ENCODE results near the gene MT4. TPM values are rescaled to one million over a fixed set of nuclear protein-coding genes. Genes with fewer than 3 reads are reported as not detected.
A peak's percentile ranks its signal among the peaks of the same experiment; 100 is the strongest.

MT4 gene
- total and polyA plus RNA-seq, 12 donors = not detected

DNA sequence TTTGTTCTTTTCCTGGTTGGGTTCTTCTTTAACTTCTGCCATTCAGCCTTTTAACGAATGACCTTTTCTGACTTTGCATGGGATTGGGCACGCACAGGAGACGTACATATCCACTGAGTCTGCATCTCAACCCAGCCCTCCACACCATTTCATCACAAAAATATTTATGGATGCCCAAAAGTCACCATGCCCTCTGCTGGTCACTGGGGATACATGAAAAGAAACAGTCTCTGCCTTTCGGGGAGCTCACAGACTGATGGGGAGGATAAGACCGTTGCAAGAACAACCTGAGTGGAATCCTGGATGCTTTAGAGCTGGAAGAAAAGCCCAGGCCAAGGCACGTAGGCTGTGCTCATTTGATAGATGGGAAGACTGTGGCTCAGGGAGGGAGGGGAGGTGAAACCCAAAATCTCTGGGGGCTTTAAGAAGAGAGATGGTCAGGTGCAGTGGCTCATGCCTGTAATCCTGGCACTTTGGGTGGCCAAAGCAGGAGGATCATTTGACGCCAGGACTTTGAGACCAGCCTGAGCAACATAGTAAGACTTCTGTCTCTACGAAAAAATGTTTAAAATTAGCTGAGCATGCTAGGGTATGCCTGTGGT is 35.6 kb downstream of the MT4 start:
- no peaks in the 10 kb centered on the region for H3K9me3 ChIP-seq (replicated peaks in 1 of 3)
- peaks cover 0 to 2% of the 10 kb centered on the region in 2 donors for H3K4me1 ChIP-seq (replicated peaks in 1 of 2)
- WGBS, 4 donors = 18 to 32% (median 29%) methylated on average over 8 of the region's 8 CpGs
- no peaks in the 10 kb centered on the region for H3K27me3 ChIP-seq
- intact Hi-C loops (cut with DNase I) = loop anchor here (5.0 to 10.0 kb wide), 4 partner anchors 83 to 104 kb away; no protein-coding TSS in a partner anchor
- no peak overlapping the region for H3K4me3 ChIP-seq
- H3K36me3 ChIP-seq (replicated peaks in 1 of 2) = no peaks in the 10 kb centered on the region
- TF ChIP-seq, protein P1, sequence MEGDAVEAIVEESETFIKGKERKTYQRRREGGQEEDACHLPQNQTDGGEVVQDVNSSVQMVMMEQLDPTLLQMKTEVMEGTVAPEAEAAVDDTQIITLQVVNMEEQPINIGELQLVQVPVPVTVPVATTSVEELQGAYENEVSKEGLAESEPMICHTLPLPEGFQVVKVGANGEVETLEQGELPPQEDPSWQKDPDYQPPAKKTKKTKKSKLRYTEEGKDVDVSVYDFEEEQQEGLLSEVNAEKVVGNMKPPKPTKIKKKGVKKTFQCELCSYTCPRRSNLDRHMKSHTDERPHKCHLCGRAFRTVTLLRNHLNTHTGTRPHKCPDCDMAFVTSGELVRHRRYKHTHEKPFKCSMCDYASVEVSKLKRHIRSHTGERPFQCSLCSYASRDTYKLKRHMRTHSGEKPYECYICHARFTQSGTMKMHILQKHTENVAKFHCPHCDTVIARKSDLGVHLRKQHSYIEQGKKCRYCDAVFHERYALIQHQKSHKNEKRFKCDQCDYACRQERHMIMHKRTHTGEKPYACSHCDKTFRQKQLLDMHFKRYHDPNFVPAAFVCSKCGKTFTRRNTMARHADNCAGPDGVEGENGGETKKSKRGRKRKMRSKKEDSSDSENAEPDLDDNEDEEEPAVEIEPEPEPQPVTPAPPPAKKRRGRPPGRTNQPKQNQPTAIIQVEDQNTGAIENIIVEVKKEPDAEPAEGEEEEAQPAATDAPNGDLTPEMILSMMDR (IDR thresholded peaks at IDR 0.05) = peak; percentile 52 to 81 (median 74)
- TF ChIP-seq POLR2A (IDR thresholded peaks at IDR 0.05) = no peak
- H3K27ac ChIP-seq = no peak overlapping the region
- peak in 6 of 7 donors; percentile 55 to 78 (median 68) for DNase-seq

DNA sequence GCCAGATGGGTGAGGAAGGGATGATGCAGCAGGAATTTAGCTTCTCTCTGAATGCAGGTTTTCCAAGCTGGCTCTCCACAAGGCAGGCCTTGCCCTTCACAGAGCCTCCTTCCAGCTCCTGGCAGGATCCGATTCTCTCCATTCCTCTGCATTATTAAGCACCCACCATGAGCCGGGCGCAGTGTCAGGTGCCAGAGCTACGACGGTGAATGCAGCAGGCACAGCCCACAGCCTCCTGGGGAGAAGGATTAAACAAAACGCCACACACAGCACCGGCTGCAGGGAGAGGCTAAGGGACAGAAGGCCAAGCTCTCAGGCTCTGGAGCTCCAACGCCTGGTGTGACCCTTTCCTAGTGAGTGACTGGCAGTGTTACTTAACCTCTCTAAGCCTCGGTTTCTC is 36.5 kb downstream of the MT4 start:
- peak in 1 of 7 donors; percentile 41 for DNase-seq
- Histone ChIP-seq H3K27ac (no peak overlapping the region), H3K4me3 (no peak overlapping the region), H3K36me3 (replicated peaks in 1 of 2) (no peaks in the 10 kb centered on the region), H3K27me3 (no peaks in the 10 kb centered on the region), H3K9me3 (replicated peaks in 1 of 3) (no peaks in the 10 kb centered on the region), H3K4me1 (replicated peaks in 1 of 2) (peaks cover 8 to 10% of the 10 kb centered on the region in 2 donors)
- intact Hi-C loops (cut with DNase I) = loop anchor here (5.0 to 10.0 kb wide), 4 partner anchors 84 to 103 kb away; no protein-coding TSS in a partner anchor
- WGBS, 4 donors = 73 to 82% (median 79%) methylated on average over 8 to 9 of the region's 9 CpGs
- TF ChIP-seq, protein P1 (IDR thresholded peaks at IDR 0.05) = no peak
- TF ChIP-seq POLR2A (IDR thresholded peaks at IDR 0.05) = no peak

DNA sequence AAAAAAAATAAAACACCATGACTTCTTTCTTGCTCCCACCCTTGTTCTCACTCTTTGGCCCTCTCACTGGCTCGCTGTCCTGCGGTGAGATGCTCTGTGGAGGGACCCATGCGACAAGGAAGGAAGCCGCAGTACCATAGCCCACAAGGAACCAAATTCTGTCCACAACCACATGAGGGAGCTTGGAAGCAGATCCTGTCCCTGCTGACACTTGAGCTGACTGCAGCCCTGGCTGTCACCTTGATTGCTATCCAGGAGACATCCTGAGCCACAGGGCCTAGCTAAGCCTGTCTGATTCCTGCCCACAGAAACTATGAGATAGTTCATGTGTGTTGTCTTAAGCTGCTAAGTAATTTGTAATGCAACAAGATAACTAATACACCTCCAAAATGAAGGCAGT is 38.7 kb downstream of the MT4 start:
- H3K9me3 ChIP-seq (replicated peaks in 1 of 3) = no peaks in the 10 kb centered on the region
- H3K4me1 ChIP-seq (replicated peaks in 1 of 2) = peaks cover 25 to 26% of the 10 kb centered on the region in 2 donors
- H3K4me3 ChIP-seq = no peak overlapping the region
- no peaks in the 10 kb centered on the region for H3K36me3 ChIP-seq (replicated peaks in 1 of 2)
- WGBS, 4 donors = 34 to 40% (median 35%) methylated on average over 4 of the region's 4 CpGs
- peak; percentile 69 to 90 (median 80) for DNase-seq
- intact Hi-C loops (cut with DNase I) = loop anchor here (5.0 to 10.0 kb wide), 4 partner anchors 84 to 101 kb away; no protein-coding TSS in a partner anchor
- TF ChIP-seq, protein P1 (IDR thresholded peaks at IDR 0.05) = peak; percentile 33 to 75 (median 62)
- no peak for TF ChIP-seq POLR2A (IDR thresholded peaks at IDR 0.05)
- H3K27me3 ChIP-seq = no peaks in the 10 kb centered on the region
- H3K27ac ChIP-seq = peak overlapping the region in 3 of 5 donors; percentile 24 to 99 (median 97)

DNA sequence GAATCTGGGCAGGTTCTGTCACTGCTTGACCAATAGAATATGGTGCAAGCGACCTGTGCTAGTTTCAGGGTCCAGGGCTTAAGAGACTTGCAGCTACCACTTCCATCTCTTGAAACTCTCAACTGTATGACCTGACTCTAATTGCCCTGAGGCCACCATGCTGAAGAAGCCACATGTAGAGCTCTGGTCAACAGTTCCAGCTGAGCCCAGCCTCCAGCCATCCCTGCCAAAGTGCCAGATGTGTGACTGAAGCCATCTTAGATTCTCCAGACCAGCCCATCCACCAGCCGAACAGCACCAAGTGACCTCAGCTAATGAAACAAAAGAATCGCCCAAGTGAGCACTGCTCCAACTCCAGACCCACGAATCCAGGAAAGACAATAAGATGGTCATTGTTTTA is 40.1 kb downstream of the MT4 start:
- H3K27ac ChIP-seq = peak overlapping the region; percentile 13 to 100 (median 99)
- intact Hi-C loops (cut with DNase I) = loop anchor here (5.0 to 10.0 kb wide), 4 partner anchors 82 to 100 kb away; no protein-coding TSS in a partner anchor

More for the DNA sequence above, 40.1 kb downstream of the MT4 start:
- Histone ChIP-seq H3K9me3 (replicated peaks in 1 of 3) (no peaks in the 10 kb centered on the region), H3K36me3 (replicated peaks in 1 of 2) (no peaks in the 10 kb centered on the region), H3K4me3 (no peak overlapping the region), H3K27me3 (no peaks in the 10 kb centered on the region), H3K4me1 (replicated peaks in 1 of 2) (peaks cover 28 to 32% of the 10 kb centered on the region in 2 donors)
- WGBS, 4 donors = 87 to 95% (median 89%) methylated on average over 3 to 4 of the region's 4 CpGs
- peak in 1 of 7 donors; percentile 21 for DNase-seq
- TF ChIP-seq, protein P1 (IDR thresholded peaks at IDR 0.05) = no peak
- no peak for TF ChIP-seq POLR2A (IDR thresholded peaks at IDR 0.05)
